PC-3 (cell line): ENCODE results near the gene RBMS3.

Experiments
- EZH2phosphoT487 ChIP-seq: fragments of 300-600 bp; sonication (generic); IDR thresholded peaks from 2 replicates; pipeline ENCODE4 v1.6.1; 2018; ENCODE audit warnings: mild to moderate bottlenecking, antibody characterized with exemption, low read length, borderline replicate concordance
- TF ChIP-seq, protein P1 (sequence below): fragments of 300-600 bp; sonication (generic); conservative IDR thresholded peaks from 2 replicates; pipeline ENCODE4 v1.5.1; 2017; ENCODE audit warnings: antibody characterized with exemption, low read depth, mild to moderate bottlenecking, low read length

DNA sequence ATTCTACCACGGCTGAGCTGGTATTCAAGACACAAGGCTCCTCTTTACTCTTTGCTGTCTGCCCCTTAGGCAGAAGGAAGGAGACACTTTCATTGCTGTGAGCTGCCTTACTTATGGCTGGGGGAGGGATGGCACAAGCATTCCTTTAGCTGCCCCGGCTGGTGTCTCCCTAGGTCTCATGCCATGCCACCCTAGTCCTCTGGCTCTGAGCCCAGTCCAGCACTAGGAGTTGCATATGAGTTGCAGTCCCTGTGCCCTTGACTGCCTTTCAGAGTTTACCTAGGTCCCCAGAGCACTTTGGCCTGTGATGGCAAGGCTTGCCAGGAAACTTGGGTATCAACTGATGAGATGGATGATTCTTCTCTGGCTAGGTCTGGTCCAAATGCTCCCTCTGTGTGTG lies 296.4 kb downstream of the RBMS3 start:
- TF ChIP-seq EZH2phosphoT487 = no peak
- TF ChIP-seq, protein P1, sequence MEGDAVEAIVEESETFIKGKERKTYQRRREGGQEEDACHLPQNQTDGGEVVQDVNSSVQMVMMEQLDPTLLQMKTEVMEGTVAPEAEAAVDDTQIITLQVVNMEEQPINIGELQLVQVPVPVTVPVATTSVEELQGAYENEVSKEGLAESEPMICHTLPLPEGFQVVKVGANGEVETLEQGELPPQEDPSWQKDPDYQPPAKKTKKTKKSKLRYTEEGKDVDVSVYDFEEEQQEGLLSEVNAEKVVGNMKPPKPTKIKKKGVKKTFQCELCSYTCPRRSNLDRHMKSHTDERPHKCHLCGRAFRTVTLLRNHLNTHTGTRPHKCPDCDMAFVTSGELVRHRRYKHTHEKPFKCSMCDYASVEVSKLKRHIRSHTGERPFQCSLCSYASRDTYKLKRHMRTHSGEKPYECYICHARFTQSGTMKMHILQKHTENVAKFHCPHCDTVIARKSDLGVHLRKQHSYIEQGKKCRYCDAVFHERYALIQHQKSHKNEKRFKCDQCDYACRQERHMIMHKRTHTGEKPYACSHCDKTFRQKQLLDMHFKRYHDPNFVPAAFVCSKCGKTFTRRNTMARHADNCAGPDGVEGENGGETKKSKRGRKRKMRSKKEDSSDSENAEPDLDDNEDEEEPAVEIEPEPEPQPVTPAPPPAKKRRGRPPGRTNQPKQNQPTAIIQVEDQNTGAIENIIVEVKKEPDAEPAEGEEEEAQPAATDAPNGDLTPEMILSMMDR = no peak
